Measurements from ENCODE around the gene PALS2.

The PALS2 gene

GRCh38 chr7:24591152-24591551, 17.9 kb downstream of the PALS2 start:
- no peak for DNase-seq

- DNase-seq = no peak
Observed at GRCh38 chr7:24595671-24596418, 22.6 kb downstream of the PALS2 start.

- DNase-seq = no peak
Observed at GRCh38 chr7:24597014-24597413, 23.8 kb downstream of the PALS2 start.

- DNase-seq = no peak
Observed at GRCh38 chr7:24601600-24601999, 28.3 kb downstream of the PALS2 start.

GRCh38 chr7:24602860-24603456, 29.7 kb downstream of the PALS2 start:
- DNase-seq = no peak

- DNase-seq = no peak
Observed at GRCh38 chr7:24604630-24605029, 31.4 kb downstream of the PALS2 start.

- no peak for DNase-seq
Observed at GRCh38 chr7:24608504-24608903, 35.3 kb downstream of the PALS2 start.

- DNase-seq = no peak
Observed at GRCh38 chr7:24609059-24609458, 35.8 kb downstream of the PALS2 start.

GRCh38 chr7:24609570-24609969, 36.3 kb downstream of the PALS2 start:
- no peak for DNase-seq

GRCh38 chr7:24611130-24611529, 37.9 kb downstream of the PALS2 start:
- DNase-seq = no peak

GRCh38 chr7:24617957-24618616, 44.8 kb downstream of the PALS2 start:
- DNase-seq = no peak

- DNase-seq = no peak
Observed at GRCh38 chr7:24619978-24620377, 46.7 kb downstream of the PALS2 start.

- no peak for DNase-seq
Observed at GRCh38 chr7:24622646-24623182, 49.5 kb downstream of the PALS2 start.

Measured in activated CD4-positive, CD25-positive, alpha-beta regulatory T cell treated with anti-CD3 and anti-CD28 coated beads, Interleukin-2, amount 50 U/mL, for 72 hours (primary cell).